Ovary (tissue), 9 donors: ENCODE results near the gene TAF12. TPM values are rescaled to one million over a fixed set of nuclear protein-coding genes. Genes with fewer than 3 reads are reported as not detected.
"Not testable (repeated sequence)": the region's sequence is repeated elsewhere in the genome, so short reads cannot be mapped to it uniquely, and the experiment has no call there.

Experiments
- DNase-seq, 5 donors: peaks; one replicate each; pipeline ENCODE4 v3.0.0-alpha.2; 2019 to 2020
- H3K27ac ChIP-seq, 2 donors: fragments of 200-600 bp; one replicate each; pipeline versions ENCODE4 v1.5.1 to v1.8.0; 2019 to 2022
- H3K27me3 ChIP-seq: fragments of 200-600 bp; one replicate; pipeline ENCODE4 v1.8.0; 2022
- H3K36me3 ChIP-seq: fragments of 200-600 bp; sonication (generic); one replicate; pipeline ENCODE4 v1.5.1; 2019
- H3K4me1 ChIP-seq: one replicate; pipeline ENCODE4 v1.8.1; 2013; ENCODE audit warnings: mild to moderate bottlenecking, moderate library complexity; ENCODE audit not compliant: insufficient read depth
- H3K4me3 ChIP-seq: fragments of 200-600 bp; sonication (generic); one replicate; pipeline ENCODE4 v1.5.1; 2017
- H3K9me3 ChIP-seq, 2 donors: fragments of 200-600 bp in 1 of 2; sonication (generic) in 1 of 2; one replicate each; pipeline versions ENCODE4 v1.5.1 to v1.8.1; 2013 to 2019; ENCODE audit warnings: mild to moderate bottlenecking in 1 of 2, moderate library complexity in 1 of 2
- CTCF ChIP-seq, 3 donors: fragments of 450-650 bp in 2 of 3; fragments of 200-600 bp in 1 of 3; IDR thresholded peaks; one replicate each; pipeline versions ENCODE4 v1.5.1 to v1.8.0; 2016 to 2022; ENCODE audit warnings: antibody characterized with exemption in 3 of 3, mild to moderate bottlenecking in 1 of 3
- EP300 ChIP-seq: sonication (generic); formaldehyde crosslinking; IDR thresholded peaks from one replicate; pipeline ENCODE4 v1.6.1; 2017; ENCODE audit warnings: antibody characterized with exemption
- POLR2A ChIP-seq: fragments of 450-650 bp; IDR thresholded peaks from one replicate; pipeline ENCODE4 v1.6.1; 2017; ENCODE audit warnings: antibody characterized with exemption, mild to moderate bottlenecking, moderate library complexity
- WGBS, 3 donors: extraction: QIAGEN DNeasy Blood & Tissue Kit in 1 of 3; methylation state at CpG; one replicate each; pipeline versions ENCODE4 v1.1.5 to v1.1.7; 2013 to 2017; 5-methylcytosine and 5-hydroxymethylcytosine counted together
- intact Hi-C, 4 donors: fragments of 100-400 bp; cut with DNase I; formaldehyde crosslinking; loops; one replicate each; pipeline versions ENCODE4 v1.11.0 to v1.15.1; 2022 to 2023
- polyA plus RNA-seq, 2 donors: library from polyadenylated mRNA; stranded (reverse); fragments of 200-250 nt in 1 of 2; fragments of 350-450 nt in 1 of 2; fragmentation: Illumina TruSeq in 1 of 2; extraction: RNeasy Lipid Tissue Mini Kit (QIAGEN cat#74804) in 1 of 2; gene quantifications; one replicate each; pipeline ENCODE4 v1.2.3, GENCODE V29; 2013 to 2014
- total RNA-seq, 7 donors: library from RNA; depleted of rRNA in 2 of 7; stranded (reverse); fragments of >200 nt in 2 of 7; fragmentation: NEBNext Ultra II Directional in 3 of 7; extraction: Animal tissue kit (Norgen Biotek cat#: 25700) in 3 of 7; gene quantifications; one replicate each; pipeline versions ENCODE4 v1.1.0 to v1.2.4, GENCODE V29; 2016 to 2023
- donor health status: DM: no; HTN: no; CAD: no; lungs with moderate emphysema.
- donor health status: DM: no; HTN: no; CAD: no.
- donor health status: Bipolar disorder and iron deficiency.
- donor health status: DM: yes; HTN: yes; CAD: no.
- donor health status: DM: no; HTN: no; CAD: no.
- donor health status: DM: yes; HTN: yes; CAD: no.

Gene TAF12
- total and polyA plus RNA-seq, 9 donors, result 15.4 to 39.4 (median 21.4) TPM

GRCh38 chr1:28578696-28579218 is 64.1 kb downstream of the TAF12 start:
- peaks cover 2% of the 10 kb centered on the region for H3K4me1 ChIP-seq
- DNase-seq, result no peak
- no peak overlapping the region for H3K27ac ChIP-seq
- TF ChIP-seq POLR2A (no peak), CTCF (IDR thresholded peaks at IDR 0.05) (no peak), EP300 (no peak)
- WGBS, 3 donors, result 72 to 80% (median 79%) methylated on average over 6 of the region's 6 CpGs
- no peaks in the 10 kb centered on the region for H3K9me3 ChIP-seq
- no peaks in the 10 kb centered on the region for H3K36me3 ChIP-seq
- H3K27me3 ChIP-seq, result no peaks in the 10 kb centered on the region
- no peak overlapping the region for H3K4me3 ChIP-seq
- intact Hi-C loops, result no loop called here

GRCh38 chr1:28577738-28578536 is 64.9 kb downstream of the TAF12 start:
- no peaks in the 10 kb centered on the region for H3K9me3 ChIP-seq
- no peak for DNase-seq
- 60 to 63% (median 61%) methylated on average over 6 of the region's 6 CpGs for WGBS, 3 donors
- intact Hi-C loops, result no loop called here
- no peak overlapping the region for H3K4me3 ChIP-seq
- no peaks in the 10 kb centered on the region for H3K27me3 ChIP-seq
- H3K4me1 ChIP-seq, result peaks cover 2% of the 10 kb centered on the region
- TF ChIP-seq CTCF (IDR thresholded peaks at IDR 0.05) (no peak), EP300 (no peak), POLR2A (no peak)
- H3K36me3 ChIP-seq, result no peaks in the 10 kb centered on the region
- H3K27ac ChIP-seq, result no peak overlapping the region

- intact Hi-C loops, result no loop called here
- no peak for TF ChIP-seq CTCF (IDR thresholded peaks at IDR 0.05)
- no peak for TF ChIP-seq POLR2A
- TF ChIP-seq EP300, result no peak
- 78 to 92% (median 87%) methylated on average over 1 of the region's 1 CpG for WGBS, 3 donors
- Histone ChIP-seq H3K4me1 (peaks cover 2% of the 10 kb centered on the region), H3K27me3 (no peaks in the 10 kb centered on the region), H3K9me3 (no peaks in the 10 kb centered on the region), H3K36me3 (no peaks in the 10 kb centered on the region), H3K27ac (no peak overlapping the region), H3K4me3 (no peak overlapping the region)
- no peak for DNase-seq
Observed at GRCh38 chr1:28577052-28577678, 65.7 kb downstream of the TAF12 start.

- DNase-seq, result no peak
- WGBS, 3 donors, result 96 to 98% (median 98%) methylated on average over 11 of the region's 11 CpGs
- H3K27me3 ChIP-seq, result no peaks in the 10 kb centered on the region
- H3K4me1 ChIP-seq, result no peaks in the 10 kb centered on the region
- intact Hi-C loops, result no loop called here
- no peak overlapping the region for H3K27ac ChIP-seq
- no peaks in the 10 kb centered on the region for H3K9me3 ChIP-seq
- TF ChIP-seq POLR2A (no peak), EP300 (no peak)
- H3K4me3 ChIP-seq, result no peak overlapping the region
- H3K36me3 ChIP-seq, result no peaks in the 10 kb centered on the region
Observed at GRCh38 chr1:28573564-28573963, 69.3 kb downstream of the TAF12 start.

GRCh38 chr1:28572891-28573290 is 70.0 kb downstream of the TAF12 start:
- H3K27ac ChIP-seq, intact Hi-C loops, H3K4me3 ChIP-seq, H3K27me3 ChIP-seq, DNase-seq, H3K9me3 ChIP-seq, H3K4me1 ChIP-seq, H3K36me3 ChIP-seq: not testable (repeated sequence)
- 89 to 90% (median 90%) methylated on average over 12 of the region's 12 CpGs for WGBS, 3 donors
